Frontal cortex (tissue), 4 donors: ENCODE measurements around the gene TBXAS1. TPM values are rescaled to one million over a fixed set of nuclear protein-coding genes. Genes with fewer than 3 reads are reported as not detected.

Experiments
- DNase-seq, 2 donors: peaks; one replicate each; pipeline ENCODE4 v3.0.0; 2012; ENCODE audit warnings: low spot score in 2 of 2
- FAIRE-seq: peaks from 2 replicates; lab custom pipeline; 2012; peaks lifted over from hg19 to GRCh38; lab: Jason Lieb, UNC
- total RNA-seq: library from RNA; depleted of rRNA; stranded (reverse); fragments of >200 nt; gene quantifications from one replicate; pipeline ENCODE4 v1.2.3, GENCODE V29; 2014
- donor health status: control.
- donor health status: control.
- donor health status: control.

TBXAS1 gene
- total RNA-seq, 1 donor from 2014 or later = 2.9 TPM

DNA sequence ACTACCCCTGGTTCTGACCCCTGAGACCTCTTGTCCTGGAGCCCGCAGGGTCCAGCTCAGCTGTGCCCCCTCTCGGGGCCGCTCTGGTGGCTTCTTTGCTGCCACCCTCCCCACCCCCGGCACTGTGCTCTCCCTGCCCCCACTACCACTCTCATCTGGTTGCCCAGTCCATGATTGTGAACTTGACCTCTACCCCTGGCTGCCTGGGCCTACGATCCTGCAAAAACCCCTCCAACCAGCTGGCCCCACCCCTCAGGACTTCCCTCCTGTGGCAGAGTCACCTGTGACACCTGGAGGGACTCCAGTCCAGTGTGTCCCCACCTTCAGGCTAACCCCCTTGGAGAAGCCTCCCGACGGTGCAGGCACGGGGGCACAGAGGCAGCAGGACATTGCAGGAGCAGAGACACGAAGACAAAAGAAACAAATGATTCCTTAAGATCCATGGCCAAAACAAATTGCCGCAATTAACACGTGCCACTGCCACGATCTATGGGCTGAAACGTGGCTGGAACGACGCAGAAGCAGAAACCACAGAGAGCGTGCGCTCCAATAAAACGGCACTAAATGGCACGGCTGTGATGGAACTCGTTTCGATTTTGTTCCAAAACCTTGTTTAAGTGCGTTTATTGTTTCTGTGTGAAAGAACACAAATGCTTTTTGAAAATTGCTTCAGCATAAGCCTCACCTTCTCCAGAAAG lies 161.7 kb downstream of the TBXAS1 start:
- FAIRE-seq (no peak), DNase-seq (no peak)

DNA sequence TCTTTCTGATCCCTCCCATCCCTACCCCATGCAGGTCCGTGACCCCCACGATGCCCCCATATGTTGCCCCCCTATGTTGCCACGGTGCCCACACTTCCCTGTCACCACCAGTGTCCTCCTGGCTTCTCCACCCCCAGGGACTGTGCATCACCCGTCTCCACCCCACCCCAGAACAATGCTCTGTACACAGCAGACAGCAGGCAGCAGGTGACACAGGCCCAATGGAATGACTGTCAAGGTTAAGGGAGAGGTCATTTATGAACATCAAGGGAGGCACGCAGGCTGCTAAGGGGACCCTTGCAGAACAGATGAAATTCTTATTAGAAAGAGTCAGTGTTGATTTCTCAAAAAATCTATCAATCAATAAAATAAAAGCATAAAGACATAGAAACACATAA lies 162.2 kb downstream of the TBXAS1 start:
- FAIRE-seq (no peak), DNase-seq (no peak)

DNA sequence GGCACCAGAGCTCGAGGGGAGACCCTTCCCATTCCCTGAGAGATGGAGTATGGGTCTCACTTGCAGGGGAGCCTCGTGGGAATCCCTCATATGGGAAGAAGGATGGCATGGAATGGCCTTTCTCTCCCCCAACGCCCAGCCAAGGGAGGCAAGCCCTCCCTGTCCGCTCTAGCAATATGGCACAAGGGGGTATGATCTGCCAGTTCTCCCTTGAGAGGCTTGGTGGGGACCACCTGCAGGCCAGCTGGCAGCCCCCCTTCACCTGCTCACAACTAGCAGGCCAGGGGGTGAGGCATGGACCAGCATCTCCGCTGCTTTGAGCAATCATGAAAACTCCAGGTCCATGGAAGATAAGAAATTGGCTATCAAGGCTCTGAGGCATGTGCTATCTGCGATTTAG lies 162.8 kb downstream of the TBXAS1 start:
- no peak for FAIRE-seq

DNA sequence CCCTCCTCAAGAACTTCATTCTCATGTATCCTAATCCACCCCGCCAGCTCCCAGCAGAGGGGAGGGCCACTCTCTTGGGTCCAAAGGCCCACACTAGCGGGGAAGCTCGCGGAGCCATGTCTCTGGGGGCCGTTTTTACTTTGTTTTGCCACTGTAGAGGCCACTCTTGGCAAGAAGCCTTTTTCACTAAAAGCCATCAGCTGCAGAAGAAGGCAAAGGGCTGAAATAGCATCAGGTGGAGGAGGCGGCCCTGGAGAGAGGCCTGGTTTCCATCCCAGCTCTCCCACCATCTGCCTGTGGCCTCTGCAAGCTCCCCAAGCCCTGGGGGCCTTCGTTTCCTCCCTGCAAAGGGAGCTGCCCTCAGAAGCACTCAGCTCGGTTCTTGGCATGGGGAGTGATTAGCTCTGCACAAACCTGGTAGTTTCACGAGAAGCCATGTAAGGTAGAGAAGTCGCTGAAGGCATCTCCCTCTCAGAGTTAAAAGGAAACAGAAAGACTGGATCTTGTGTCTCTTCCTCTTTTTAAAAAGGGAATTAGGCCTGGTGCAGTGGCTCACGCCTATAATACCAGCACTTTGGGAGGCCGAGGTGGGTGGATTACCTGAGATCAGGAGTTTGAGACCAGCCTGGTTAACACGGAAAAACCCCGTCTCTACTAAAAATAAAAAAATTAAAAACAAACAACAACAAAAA lies 163.4 kb downstream of the TBXAS1 start:
- FAIRE-seq = no peak

More for the DNA sequence above, 162.8 kb downstream of the TBXAS1 start:
- no peak for DNase-seq

DNA sequence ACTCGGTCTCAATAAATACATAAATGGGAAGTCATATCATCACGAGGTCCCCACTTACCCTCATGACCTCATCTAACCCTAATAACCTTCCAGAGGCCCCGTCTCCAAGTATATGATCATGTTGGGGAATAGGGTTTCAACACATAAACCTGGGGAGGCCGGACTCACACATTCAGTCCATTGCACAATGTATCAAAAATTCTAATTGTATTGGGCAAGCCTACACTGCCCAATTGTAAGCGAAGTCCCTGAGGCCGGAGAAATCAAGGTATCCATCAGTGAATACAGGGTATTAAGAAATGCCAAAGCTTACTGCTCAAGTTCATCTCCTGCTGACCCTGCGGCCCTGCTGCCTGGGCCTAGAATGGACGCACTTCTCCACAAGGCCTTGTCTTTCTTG lies 164.1 kb downstream of the TBXAS1 start:
- no peak for DNase-seq
- FAIRE-seq = no peak

More for the DNA sequence above, 163.4 kb downstream of the TBXAS1 start:
- no peak for DNase-seq

DNA sequence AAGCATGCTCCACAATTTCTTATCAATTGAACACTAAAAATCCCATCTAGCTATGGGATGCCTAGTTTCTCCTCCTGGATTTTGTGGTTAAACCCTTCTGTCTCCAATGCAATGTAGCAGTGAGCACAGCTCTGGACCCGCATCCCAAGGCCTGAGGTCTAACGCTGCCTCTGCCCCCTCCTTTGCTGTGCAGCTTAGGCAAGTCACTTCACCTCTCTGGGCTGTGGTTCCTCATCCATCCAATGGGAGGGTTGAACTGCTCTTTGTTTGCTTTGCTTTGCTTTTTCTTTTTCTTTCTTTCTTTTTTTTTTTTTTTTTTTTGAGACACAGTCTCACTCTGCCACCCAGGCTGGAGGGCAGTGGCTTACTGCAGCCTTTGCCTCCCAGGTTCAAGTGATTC lies 164.5 kb downstream of the TBXAS1 start:
- FAIRE-seq (no peak), DNase-seq (no peak)

DNA sequence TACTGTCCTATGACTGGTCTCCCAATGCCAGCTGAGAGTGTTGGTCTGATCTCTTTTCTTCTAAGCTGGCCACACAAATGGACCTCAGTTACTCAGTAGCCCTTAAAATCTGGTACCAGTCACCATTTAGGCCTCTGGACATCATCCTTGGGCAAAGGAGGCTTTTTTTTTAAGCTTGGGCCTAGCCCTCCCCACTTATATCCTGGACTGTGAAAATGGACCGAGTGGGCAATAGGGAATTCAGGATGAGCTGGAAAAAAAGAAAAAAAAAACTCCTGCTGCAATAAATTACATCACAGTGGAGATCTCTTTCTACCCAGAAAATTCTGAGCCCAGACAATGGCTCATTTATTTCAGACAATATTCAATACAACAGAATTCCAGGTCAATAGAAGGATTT lies 165.3 kb downstream of the TBXAS1 start:
- DNase-seq (no peak), FAIRE-seq (no peak)

DNA sequence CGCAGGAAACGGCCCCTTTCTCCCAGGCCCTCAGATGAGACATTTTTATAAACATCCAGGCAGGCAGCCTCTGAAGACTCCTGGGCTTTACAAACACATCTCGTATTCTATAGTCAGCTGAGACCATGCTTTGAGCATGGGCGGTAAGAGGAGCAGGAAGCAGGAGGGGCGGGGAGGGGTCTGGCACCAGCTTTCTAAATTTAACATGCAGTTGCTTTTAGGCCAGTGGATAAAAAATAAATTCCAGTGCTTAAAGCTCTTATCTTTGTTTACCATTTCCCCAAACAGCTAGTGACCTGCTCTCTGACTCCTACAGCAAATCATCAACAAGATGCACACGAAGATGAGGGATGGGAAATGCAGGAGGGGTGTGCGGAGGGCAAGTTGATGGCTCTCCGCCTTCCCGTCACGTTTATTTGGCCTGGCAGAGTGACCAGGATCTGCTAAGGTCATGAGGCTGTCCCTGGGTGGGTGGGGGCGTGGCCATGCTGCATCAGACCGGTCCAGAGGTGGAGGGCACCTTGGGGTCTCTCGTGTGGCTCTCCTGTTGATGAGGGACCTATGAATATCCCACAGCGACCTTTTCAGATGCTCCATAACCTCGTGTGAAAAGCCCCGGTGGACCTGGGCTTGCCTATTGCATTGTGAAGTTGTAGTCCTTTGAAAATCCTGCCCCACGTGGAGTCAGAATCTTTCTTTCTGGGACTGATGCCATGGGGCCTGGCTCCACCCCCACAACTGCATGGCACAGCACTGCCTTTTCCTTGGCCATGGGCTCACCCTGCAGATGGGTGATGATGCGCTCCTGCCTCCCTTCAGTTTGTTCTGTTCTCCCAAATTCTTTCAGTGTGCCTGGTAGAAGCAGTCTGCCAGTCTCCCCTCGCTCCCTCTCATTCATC lies 166.2 kb downstream of the TBXAS1 start:
- DNase-seq (peak in 1 of 2 donors; percentile 38), FAIRE-seq (no peak)

DNA sequence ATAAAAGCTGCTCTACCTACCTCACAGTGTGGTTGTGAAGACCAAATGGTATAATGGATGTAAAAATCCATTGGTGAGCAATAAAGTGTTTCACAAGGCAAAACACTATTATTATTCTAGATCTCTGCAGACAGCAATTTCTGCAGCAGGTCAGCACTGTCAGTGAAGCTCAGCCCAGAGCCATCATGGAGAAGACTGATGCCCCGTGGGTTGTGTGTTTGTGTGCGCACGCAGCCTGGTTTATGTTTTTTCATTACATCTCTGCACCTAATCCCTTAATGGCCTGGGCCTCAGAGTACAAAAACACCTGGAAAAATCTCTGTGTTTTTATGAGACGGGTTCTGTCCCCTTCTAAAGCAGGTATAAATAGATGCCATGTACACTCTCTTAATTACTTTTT lies 169.5 kb downstream of the TBXAS1 start:
- FAIRE-seq (no peak), DNase-seq (no peak)

DNA sequence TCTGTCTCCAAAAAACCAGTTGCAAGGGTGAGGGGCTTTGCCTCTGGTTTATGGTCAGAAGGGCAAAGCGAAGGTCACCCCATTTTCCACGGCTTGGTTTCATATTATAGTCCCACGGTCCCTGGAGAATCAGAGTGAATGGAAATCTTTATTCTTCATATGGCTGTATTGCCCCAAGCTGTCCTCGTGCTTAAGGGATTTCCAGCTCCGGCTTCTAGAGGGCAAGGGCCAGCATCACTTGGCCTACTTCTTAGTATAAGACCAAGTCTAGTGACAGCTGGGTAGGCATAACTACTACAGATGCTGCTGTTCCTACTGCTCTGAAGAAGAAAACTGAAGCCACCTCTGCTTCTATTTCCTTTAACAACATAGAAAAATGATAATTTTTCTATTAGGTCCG lies 170.5 kb downstream of the TBXAS1 start:
- DNase-seq = no peak
- FAIRE-seq = no peak

DNA sequence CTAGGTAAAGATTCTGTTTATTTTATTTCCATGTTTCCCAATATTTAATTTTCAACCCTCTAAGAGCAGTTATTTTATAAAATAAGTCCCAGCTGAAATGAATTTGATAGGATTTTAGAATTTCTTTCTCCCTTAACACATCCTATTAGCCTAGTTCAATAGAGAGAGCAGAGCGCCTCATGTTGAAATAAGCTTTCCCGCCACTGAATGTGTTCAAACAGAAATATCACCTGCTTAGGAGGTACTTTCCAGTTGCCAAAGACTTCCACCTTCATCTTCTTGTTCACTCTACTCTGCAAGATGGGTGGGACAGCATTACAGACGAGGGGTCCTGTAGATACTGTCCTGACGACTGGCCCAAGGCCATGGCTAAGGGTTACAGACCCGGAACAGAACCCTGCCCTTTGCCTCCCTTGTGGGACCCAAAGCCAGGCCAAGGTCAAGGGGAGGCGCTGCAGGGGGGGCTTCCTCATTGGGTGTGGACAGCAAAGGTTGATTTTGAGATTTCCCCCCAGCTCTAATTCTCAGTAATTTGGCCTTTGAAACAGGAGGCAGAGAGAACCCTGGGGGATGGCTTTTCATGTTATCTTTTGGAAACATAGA lies 171.7 kb downstream of the TBXAS1 start:
- FAIRE-seq = no peak
- DNase-seq = no peak

DNA sequence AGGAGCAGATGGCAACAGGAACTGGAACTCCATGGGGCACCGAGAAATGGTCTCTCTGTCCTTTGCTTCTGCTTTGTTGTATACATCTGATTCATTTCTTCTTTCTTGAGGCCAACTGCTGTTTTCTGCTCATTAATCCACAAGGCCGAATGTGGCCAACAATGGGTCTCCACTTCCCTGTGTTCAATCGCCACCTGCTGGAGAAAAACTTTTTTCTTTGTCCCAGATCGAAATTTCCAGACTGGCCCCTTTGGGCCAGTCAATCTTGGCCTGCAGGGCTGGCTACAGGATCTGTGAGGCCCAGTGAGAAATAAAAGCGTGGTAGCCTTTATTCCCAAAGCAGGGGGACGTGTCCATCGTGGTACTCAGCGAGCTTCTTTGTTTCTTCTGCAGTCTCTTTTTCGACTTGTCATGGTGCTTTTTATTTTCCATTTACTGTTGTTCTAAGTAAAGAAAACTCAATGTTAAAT lies 174.9 kb downstream of the TBXAS1 start:
- FAIRE-seq (no peak), DNase-seq (peak in 1 of 2 donors; percentile 36)

DNA sequence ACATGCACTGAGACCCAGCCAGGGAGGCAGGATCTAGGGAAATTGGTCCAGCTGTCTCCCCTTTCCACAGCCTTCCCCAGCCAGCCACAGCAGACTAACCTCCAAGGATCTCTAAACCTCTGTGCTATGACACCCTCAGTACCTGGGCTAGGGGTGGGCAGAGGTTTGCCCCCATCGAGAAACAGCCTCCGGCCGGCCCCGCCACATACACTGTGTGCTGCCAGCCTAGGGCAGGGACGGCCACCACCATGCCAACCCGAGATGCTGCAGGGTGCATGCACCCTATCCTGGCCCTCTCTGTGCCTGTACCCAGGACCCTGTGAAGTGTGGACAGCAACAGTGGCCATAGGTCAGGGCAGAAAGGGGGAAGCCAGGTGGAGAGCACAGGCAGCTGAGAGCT lies 175.6 kb downstream of the TBXAS1 start:
- DNase-seq = no peak
- FAIRE-seq = no peak

DNA sequence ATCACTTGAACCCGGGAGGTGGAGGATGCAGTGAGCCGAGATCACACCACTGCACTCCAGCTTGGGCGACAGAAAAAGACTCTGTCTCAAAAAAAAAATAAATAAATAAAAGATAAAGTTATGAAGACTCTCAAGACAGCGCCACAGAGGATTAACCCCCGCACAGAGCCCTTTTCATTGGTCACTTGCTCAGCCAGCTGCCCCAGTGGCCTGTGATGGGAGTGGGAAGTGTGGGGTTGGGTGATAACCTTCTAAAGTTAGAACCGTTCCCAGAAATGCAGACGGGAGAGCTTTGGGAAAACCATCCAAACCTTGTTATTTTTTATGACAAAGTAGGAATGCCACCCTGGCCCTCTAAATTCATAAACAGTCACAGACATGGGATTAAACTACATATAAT lies 176.3 kb downstream of the TBXAS1 start:
- DNase-seq (no peak), FAIRE-seq (no peak)

DNA sequence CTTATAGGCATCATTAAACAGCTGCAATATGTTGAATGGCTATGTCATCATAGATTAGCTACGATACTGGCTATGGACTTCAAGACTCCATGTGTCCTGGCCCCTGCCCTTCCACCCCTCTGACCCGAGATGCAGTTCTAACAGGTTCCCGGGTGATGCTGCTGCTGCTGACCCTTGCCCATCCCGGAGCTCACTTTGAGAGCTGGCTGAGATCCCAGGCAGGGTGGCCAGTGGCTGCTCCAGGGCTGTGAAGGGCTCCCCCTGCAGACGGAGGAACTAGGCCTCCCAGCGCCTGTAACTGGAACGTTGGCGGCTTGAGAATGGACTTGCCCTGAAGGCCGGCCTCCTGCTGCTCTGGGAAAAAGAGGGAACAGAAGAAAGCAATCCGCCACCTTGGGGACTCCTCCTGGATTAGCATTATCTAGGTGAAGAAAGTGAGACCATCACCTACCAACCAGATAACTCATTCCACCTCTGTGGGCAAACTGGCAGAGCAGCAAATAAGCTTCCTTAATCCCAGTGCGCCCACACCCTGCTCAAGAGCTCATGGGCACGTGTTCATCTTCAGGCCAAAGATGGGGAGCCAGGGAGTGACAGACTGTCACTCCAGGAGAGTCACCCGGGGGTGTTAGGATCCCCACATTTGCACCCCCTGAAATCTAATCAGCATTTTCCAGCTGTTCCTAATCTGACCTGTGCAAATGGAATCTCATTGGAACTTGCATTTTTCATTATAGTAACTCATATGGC lies 176.9 kb downstream of the TBXAS1 start:
- DNase-seq (no peak), FAIRE-seq (no peak)

DNA sequence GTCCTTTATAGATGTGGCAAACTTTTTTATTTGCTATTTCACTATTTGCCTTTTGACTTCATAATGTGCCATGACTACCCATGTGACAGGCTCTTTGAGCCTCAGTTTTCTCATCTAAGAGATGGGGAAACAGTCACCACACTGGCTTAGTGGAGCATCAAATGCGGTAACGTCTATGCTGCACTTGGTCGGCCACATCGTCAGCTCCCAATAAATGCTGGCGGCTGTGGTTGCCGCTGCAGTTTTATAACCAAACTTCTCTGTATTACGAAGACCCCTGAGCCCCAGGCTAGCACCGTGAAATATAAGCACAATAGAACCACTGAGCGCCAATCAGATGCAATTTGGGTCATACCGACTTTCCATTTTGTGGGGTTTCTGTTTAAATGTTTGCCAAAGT lies 177.5 kb downstream of the TBXAS1 start:
- DNase-seq = no peak
- no peak for FAIRE-seq

DNA sequence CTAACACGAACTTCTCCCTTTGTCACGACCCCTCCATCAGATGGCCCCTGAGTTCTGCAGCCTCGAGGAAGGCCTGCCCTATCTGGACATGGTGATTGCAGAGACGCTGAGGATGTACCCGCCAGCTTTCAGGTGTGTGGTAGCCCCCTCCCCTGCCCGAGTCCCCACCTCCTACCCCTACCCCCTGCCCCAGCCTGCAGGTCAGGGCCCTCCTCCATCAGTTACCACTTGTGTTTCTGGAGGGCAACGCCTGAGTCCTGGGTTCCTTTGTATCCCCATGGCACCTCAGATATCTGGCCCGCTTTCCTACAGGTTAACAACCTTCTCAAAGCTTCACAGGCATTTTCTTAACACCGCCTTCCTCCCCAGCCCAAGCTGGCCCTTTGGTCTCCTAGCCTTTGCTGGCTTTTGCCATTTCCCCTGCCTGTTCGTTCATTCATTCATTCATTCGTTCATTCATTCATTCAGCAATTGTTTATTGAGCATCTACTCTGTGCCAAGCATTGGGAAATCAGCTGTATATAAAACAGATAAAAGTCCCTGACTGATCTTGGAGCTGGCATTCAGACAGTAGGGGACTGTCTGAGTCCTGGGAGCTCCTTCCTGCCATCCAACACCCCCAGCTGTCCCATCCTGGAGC lies 178.1 kb downstream of the TBXAS1 start:
- FAIRE-seq (no peak), DNase-seq (no peak)

DNA sequence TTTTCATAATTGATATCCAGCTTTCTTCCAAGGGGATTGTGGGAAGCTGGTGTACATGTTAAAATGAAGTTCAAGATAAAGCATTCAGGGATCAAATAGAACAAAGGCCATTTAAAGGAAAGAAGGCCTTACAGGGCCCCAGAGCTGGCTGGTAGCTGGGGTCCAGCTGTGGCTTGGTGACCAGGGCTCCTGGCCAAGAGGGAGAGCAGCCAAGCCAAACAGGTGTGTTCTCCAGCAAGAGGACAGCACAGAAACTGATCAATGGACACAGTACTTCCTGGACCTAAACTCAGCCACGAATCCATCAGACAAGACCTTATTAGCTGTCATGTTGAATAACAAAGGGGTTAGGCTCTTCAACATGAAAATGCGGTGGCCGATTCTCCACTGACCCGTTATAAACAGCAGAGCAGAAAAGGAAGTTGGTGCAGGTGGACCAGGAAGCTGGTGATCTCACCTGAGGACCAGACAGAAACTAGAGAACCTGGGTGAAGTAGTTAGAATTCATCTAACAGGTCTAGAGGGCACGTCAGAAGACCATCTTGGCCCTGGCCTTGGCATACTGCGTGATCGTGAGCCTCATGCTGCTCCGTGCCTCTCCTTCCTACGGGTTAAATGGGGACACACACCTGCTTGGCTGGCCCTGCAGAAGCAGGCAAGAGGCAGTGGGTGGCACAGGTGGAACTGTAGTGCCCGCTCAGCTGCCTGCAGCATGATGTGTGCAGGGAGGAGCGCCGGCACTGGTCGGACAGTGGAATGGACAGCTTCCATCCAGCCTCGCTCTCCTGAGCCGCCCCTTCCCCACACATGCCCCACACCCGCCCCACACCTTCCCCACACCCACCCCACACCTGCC lies 179.9 kb downstream of the TBXAS1 start:
- DNase-seq (no peak), FAIRE-seq (no peak)
